SK-N-SH (cell line): ENCODE data around the gene CT47A1.

Source experiments
- EZH2phosphoT487 ChIP-seq: fragments of 200-600 bp; sonication (generic); IDR thresholded peaks from 2 replicates; pipeline ENCODE4 v1.6.1; 2017; ENCODE audit warnings: low read depth, mixed run types, mild to moderate bottlenecking, antibody characterized with exemption, moderate library complexity, borderline replicate concordance
- TF ChIP-seq, protein P1 (sequence below): fragments of 200-600 bp; sonication (generic); IDR thresholded peaks from 2 replicates; pipeline ENCODE4 v1.6.1; 2017; ENCODE audit warnings: antibody characterized with exemption, mild to moderate bottlenecking, moderate library complexity
- TF ChIP-seq, protein P2 (sequence below): fragments of 150-350 bp; IDR thresholded peaks from 2 replicates; pipeline ENCODE4 v1.6.1; 2016; ENCODE audit warnings: mild to moderate bottlenecking, low read depth, low read length
- TF ChIP-seq, protein P3 (sequence below): IDR thresholded peaks from 2 replicates; pipeline ENCODE4 v1.4.0; 2012; ENCODE audit warnings: low read depth, borderline replicate concordance

DNA sequence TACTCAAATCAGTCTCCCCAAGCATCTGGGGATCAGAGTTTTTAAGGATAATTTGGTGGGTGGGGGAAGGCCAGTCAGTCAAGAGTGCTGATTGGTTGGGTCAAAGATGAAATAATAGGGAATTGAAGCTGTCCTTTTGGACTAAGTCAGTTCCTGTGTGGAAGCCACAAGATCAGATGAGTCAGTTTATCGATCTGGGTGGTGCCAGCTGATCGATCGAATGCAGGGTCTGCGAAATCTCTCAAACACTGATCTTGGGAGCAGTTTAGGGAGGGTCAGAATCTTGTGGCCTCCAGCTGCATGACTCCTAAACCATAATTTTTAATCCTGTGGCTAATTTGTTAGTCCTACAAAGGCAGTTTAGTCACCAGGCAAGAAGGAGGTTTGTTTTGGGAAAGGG lies 44.5 kb upstream of the CT47A1 start:
- TF ChIP-seq, protein P1, sequence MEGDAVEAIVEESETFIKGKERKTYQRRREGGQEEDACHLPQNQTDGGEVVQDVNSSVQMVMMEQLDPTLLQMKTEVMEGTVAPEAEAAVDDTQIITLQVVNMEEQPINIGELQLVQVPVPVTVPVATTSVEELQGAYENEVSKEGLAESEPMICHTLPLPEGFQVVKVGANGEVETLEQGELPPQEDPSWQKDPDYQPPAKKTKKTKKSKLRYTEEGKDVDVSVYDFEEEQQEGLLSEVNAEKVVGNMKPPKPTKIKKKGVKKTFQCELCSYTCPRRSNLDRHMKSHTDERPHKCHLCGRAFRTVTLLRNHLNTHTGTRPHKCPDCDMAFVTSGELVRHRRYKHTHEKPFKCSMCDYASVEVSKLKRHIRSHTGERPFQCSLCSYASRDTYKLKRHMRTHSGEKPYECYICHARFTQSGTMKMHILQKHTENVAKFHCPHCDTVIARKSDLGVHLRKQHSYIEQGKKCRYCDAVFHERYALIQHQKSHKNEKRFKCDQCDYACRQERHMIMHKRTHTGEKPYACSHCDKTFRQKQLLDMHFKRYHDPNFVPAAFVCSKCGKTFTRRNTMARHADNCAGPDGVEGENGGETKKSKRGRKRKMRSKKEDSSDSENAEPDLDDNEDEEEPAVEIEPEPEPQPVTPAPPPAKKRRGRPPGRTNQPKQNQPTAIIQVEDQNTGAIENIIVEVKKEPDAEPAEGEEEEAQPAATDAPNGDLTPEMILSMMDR, result no peak
- TF ChIP-seq EZH2phosphoT487, result no peak
- TF ChIP-seq, protein P2, sequence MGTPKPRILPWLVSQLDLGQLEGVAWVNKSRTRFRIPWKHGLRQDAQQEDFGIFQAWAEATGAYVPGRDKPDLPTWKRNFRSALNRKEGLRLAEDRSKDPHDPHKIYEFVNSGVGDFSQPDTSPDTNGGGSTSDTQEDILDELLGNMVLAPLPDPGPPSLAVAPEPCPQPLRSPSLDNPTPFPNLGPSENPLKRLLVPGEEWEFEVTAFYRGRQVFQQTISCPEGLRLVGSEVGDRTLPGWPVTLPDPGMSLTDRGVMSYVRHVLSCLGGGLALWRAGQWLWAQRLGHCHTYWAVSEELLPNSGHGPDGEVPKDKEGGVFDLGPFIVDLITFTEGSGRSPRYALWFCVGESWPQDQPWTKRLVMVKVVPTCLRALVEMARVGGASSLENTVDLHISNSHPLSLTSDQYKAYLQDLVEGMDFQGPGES, result no peak
- TF ChIP-seq, protein P3, sequence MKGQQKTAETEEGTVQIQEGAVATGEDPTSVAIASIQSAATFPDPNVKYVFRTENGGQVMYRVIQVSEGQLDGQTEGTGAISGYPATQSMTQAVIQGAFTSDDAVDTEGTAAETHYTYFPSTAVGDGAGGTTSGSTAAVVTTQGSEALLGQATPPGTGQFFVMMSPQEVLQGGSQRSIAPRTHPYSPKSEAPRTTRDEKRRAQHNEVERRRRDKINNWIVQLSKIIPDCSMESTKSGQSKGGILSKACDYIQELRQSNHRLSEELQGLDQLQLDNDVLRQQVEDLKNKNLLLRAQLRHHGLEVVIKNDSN, result no peak
